Hematopoietic multipotent progenitor cell treated with erythropoietin and hydrocortisone succinate and interleukin-3 and kit ligand, for 15 days (in vitro differentiated cells): ENCODE measurements around the gene PEAR1.

ENCODE experiments used
- DNase-seq: peaks from one replicate; pipeline ENCODE4 v3.0.0-alpha.2; 2015; ENCODE audit warnings: low spot score

The PEAR1 gene

DNA sequence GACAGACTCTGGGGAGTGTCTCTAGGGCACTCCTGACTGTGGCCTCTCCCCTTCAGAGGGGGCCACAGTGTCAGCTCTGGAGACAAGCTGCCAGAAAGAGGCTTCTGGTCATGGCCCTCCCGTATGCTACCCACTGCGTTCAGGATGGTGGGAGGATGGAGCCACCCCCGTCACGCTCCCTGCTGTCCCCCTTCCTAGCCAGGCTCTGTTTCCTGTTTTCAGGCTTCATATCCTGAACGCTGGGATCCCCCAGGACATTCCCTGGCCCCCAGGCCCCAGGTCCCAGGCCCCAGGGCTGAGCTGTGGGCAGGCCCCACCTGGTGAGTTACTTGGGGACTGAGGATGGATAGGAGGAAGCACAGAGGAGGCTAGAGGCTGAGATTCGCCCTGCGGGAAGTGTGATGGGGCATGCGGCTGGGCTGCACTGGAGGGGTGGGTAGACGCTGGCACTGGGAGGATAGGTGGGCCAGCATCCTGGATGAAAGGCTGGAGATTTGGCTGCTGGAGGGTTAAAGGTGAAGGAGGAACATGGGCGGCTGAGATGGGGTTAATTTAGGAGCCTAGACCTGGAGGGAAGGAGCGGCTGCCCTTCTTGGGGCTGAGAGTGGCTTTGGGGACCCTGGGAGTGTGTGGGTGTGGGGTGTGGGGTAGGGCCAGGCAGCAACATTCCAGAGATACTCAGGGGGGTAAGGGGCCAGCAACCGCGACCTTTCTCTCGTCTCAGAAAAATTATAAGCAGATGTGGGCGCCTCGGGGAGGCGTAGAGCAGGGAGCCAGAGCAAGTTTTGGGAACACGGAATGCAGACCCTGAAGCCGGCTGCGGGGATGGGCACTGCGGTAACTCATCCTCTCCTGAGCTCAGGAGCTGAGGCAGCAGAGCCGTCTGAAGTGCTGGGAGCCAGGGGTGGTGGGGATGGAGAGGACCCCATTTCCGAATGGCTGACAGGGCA lies 8.7 kb downstream of the PEAR1 start:
- DNase-seq, result no peak

DNA sequence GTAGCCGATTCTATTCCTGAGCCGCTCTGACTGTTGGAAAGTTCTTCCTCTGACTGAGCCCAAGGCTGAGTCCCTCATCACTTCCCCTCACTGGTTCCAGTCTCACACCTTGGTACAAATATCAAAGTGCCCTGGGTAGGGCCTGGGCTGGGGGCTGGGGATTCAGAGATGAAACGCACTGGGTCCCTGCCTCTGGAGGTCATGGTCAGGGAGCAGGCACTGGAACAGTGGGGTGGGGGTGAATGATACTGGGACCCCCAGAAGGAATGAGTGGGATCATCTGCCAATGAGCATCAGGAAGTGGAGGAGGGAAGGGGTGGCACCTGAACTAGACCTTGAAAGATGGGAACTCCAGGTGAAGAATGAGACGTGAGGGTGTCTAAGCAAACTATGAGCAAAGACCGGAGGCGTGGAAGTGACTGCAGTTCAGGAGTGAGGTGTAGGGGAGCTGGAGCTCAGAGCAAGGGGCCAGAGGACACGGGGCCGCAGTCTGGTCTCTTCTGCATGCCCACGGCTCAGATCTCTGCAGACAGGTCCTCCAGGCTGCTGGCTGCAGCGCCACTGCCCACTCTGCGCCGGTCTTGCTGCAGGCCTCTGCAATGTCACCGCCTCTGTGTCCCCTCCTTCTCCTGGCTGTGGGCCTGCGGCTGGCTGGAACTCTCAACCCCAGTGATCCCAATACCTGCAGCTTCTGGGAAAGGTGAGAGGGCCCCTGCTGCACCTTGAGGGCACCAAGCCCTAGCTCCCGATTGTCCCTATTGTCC lies 10.0 kb downstream of the PEAR1 start:
- DNase-seq, result no peak

DNA sequence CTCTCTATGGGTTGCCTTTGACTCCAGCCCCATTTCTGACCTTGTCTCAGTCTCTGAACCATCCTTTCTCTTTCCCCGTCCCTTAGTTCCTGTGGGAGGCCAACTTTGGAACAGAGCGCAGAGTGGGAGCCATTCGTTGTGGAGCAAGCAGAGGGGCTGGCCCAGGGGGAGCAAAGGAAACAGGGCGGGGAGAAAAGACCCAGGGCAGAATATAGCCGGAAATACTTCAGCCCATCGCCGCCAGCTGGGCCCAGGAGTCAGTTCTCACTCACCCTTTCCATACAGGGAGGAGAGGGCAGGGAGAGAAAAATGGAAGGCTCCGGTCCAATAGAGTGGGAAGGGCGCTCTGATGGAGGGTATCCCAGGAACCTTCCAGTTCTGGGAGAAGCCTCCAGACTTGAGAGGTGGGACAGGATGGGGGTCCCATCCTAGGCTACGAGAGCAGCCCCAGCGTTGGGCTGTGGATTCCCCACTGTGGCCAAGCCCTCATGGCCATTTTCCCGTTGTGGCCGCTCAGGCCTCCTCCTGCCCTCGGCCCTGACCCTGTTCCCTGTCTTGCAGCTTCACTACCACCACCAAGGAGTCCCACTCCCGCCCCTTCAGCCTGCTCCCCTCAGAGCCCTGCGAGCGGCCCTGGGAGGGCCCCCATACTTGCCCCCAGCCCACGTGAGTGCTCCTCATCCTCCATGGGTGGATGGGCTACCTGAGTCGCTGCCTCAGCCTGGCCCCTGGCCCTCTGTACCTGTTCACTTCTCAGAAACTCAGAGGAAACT lies 10.9 kb downstream of the PEAR1 start:
- DNase-seq, result no peak

DNA sequence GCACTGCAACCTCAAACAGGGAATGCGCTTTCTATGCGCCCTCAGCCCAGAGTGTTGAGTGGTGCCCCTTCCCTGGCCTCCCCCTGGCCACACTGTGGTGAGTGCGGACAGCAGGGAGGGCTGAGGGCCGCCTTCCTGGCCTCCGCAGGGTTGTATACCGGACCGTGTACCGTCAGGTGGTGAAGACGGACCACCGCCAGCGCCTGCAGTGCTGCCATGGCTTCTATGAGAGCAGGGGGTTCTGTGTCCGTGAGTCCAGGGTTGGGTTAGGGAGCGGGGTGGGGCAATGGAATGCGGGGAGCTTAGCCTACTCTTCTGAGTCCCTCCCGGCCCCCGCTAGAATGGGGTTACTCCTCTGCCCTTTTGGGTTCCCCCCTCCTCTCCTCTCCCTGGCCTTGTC lies 11.7 kb downstream of the PEAR1 start:
- no peak for DNase-seq

DNA sequence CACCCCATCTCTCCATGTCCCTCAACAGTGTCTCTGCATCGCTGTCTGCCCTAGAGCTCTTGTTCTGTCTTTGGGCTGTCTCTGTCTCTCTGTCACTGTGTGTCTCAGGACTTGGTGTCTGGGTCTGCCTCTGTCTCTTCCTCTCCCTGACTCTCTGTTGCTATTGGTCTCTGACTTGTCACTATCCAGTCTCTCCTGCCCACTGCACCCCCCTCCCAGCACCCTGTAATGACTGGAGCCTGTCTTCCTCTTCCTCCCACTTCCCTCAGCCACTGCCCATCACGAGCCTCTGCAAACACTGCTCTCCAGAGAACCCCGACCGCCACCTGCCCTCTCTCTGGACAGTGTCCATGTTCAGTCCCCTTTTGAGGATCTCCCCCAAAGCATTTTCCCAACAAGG lies 12.1 kb downstream of the PEAR1 start:
- no peak for DNase-seq

DNA sequence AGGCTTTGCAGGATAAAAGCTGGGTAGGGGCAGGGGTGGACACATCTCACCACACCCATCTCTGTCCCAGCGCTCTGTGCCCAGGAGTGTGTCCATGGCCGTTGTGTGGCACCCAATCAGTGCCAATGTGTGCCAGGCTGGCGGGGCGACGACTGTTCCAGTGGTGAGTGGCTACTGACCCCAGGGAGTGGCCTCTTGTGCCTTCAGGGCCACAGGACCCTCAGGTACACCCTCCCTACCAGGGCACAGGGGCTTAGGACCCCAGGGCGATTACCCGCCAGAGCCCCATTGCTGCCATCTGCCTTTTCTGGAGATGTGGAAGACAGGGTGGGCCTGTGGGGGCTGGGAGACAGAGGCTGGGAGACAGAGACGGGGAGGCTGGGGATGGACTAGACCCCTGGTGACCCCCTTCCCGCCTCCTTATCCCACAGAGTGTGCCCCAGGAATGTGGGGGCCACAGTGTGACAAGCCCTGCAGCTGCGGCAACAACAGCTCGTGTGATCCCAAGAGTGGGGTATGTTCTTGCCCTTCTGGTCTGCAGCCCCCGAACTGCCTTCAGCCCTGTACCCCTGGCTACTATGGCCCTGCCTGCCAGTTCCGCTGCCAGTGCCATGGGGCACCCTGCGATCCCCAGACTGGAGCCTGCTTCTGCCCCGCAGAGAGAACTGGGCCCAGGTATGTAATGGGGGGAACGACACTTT lies 12.8 kb downstream of the PEAR1 start:
- DNase-seq, result no peak

DNA sequence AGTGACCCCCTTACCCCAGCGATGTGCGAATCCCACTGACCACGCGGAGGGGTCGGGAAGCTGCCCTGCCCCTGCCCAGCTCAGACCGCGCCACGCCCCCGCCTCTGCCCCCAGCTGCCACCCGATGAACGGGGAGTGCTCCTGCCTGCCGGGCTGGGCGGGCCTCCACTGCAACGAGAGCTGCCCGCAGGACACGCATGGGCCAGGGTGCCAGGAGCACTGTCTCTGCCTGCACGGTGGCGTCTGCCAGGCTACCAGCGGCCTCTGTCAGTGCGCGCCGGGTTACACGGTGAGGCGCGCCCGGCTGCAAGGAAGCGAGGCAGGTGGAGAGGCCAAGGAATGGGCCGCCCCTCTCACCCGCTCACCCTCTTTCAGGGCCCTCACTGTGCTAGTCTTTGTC lies 15.0 kb downstream of the PEAR1 start:
- DNase-seq, result no peak

DNA sequence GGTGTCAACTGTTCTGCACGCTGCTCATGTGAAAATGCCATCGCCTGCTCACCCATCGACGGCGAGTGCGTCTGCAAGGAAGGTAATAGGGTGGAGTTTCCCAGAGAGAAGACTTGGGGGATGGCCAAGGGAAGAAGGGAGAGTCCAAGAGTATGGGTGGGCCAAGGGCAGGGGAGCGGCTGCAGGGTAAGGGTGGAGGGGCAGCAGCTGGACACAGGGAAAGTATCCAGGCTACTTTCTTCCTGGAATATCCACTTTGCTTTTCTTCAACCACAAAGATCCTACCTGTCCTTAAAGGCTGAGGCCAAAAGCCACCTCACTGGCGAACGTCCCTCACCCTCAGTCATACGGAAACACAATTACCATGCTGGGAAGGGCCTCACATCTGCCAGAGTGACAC lies 15.4 kb downstream of the PEAR1 start:
- DNase-seq, result no peak

DNA sequence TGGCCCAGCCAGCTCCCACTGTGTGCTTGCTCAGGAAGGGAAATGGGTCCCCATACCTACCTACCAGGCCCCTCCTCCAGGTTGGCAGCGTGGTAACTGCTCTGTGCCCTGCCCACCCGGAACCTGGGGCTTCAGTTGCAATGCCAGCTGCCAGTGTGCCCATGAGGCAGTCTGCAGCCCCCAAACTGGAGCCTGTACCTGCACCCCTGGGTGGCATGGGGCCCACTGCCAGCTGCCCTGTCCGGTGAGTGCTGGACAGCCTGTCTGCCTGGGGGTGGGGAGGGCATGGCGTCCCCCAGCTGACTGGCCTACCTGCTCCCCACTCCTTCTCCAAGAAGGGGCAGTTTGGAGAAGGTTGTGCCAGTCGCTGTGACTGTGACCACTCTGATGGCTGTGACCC lies 16.2 kb downstream of the PEAR1 start:
- DNase-seq, result no peak

DNA sequence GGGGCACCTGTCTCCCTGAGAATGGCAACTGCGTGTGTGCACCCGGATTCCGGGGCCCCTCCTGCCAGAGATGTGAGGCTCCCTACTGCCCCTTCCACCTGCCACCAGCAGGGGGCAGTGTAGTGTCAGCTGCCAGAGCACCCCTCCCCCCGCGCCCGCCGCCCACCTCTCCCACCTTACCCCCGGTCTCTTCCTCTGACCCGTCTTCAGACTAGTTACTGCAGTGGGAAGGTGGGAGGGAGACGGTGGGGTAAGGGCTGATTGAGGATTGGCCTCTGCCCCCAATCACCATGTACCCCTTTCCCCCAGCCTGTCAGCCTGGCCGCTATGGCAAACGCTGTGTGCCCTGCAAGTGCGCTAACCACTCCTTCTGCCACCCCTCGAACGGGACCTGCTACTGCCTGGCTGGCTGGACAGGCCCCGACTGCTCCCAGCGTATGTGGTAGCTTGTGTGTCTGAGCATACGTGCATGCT lies 16.8 kb downstream of the PEAR1 start:
- peak; percentile 63 for DNase-seq

DNA sequence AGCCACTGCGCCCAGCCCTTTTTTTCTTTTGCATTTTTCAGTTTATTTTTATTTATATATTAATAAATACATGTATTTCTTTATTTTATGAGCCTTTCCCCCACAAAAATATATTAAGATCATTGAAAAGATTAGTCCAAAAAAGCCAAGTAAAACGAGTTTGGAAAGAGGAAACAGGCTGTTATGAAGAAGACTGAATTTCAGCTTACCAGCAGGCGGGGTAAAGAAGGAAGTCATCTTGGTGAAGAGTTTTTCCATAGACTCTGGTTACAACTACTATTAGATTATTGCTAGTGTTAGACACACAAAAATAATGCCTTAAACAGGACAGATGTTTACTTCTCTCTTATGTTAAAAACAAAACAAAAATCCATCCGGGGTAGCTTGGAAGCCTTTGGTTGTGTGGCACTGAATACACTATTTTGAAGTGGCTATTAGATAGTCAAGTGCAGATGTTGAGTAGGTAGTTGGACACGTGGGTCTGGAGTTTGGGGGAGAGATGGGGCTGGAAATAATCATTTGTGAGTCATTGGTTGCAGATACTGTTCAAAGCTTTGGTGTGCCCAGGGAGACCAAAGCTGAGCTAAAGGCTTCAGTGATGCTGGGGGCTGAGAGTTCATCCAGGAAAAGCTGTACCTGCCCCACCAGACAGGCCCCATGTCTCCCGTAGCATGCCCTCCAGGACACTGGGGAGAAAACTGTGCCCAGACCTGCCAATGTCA lies 18.2 kb downstream of the PEAR1 start:
- DNase-seq, result no peak

DNA sequence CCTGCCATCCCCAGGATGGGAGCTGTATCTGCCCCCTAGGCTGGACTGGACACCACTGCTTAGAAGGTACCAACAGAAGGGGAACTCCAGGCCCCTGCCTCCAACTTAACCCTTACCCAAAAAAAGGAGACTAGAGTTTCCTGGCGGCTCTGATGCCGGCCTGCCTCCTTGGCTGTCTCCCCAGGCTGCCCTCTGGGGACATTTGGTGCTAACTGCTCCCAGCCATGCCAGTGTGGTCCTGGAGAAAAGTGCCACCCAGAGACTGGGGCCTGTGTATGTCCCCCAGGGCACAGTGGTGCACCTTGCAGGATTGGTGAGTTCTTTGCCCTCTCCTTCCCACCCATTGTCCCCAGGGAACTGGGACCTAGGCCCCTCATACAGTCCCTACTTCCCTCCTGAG lies 18.8 kb downstream of the PEAR1 start:
- DNase-seq, result no peak

DNA sequence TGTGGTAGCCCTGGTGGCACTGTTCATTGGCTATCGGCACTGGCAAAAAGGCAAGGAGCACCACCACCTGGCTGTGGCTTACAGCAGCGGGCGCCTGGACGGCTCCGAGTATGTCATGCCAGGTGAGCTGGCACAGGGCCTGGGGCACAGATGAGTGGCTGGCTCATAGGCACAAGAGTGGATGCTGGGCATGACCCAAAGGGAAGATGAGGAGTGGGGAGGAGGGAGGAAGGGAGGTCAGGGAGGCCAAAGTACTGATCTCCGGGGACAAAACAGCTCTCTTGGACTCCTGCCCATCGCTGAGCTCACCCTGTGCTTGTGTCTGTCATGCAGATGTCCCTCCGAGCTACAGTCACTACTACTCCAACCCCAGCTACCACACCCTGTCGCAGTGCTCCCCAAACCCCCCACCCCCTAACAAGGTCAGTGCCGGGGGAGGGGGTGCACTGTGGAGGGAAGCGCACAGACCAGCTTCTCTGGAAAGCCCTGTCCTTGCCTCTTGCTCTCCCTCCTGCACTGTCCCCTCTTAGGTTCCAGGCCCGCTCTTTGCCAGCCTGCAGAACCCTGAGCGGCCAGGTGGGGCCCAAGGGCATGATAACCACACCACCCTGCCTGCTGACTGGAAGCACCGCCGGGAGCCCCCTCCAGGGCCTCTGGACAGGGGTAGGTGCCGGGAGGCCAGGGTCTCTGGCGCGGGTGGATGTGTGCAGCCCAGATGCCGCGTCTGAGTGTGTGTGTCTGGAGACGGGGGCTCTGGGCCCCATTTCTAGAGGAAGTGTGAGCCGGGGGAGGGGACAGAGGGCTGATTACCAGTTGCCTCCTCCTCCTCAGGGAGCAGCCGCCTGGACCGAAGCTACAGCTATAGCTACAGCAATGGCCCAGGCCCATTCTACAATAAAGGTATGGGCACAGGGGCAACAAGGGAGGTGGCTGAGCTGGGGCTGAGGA lies 19.6 kb downstream of the PEAR1 start:
- no peak for DNase-seq

DNA sequence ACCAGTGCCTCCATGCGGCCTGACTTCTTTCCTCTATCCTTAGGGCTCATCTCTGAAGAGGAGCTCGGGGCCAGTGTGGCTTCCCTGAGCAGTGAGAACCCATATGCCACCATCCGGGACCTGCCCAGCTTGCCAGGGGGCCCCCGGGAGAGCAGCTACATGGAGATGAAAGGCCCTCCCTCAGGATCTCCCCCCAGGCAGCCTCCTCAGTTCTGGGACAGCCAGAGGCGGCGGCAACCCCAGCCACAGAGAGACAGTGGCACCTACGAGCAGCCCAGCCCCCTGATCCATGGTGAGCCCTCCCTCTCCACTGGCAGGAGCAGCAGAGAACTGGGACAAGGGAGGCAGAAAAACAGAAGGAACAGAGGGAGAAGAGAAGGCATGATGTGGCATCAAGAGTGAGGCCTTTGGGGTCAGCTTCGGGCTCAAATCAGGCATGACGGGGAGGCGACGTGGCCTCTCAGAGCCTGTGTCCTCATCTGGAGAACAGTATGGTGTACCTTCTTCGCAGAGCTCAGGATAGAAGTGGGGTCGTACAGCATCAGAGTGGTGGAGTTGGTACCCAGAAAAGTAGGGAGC lies 20.4 kb downstream of the PEAR1 start:
- DNase-seq, result no peak

DNA sequence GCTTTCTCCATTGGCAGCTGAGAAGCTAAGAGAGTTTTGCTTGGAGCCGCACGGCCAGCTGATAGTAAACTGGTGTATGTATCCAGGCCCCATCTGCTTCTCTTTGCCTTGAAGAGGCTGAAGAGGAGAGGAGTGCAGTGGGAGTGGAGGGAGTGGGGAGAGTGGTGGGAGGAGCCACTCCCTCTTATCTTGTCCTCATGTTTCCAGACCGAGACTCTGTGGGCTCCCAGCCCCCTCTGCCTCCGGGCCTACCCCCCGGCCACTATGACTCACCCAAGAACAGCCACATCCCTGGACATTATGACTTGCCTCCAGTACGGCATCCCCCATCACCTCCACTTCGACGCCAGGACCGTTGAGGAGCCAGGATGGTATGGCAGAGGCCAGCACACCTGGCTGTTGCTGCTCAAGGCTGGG lies 20.9 kb downstream of the PEAR1 start:
- DNase-seq, result no peak

DNA sequence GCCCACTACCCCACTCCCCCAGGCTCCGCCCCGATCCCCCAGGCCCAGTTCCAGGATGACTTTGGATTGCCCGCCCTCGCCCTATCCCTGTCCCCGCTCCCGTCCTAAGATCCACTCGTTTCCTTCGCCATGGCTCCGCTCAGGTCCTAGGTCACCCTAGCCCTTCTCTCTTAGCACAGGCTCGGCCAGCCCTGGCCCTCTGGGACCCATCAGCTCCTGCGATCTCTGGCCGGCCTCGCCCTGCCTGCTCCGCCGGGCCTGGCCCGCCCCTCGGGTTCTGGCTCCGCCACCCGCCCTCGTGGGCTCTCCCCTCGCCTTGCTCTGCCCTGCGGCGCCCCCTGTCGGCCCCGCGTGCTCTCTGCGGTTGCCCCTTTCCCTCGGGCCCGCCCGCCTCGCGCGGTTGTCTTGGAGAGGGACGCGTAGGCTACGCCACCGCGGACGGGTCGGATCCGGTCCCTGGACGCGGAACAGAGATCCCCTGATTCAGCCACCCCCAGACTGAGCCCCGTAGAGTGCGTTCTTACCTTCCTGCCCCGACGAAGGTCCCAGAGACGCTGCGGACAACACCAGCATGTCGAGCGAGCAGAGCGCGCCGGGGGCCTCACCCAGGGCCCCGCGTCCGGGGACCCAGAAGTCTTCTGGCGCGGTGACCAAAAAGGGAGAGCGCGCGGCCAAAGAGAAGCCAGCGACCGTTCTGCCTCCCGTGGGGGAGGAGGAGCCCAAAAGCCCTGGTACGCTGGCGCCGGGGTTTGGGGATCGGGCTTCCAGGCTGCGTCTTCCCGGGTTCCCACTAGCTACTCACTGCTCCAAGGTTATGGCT lies 26.9 kb downstream of the PEAR1 start, which contains the start of gene LRRC71:
Gene LRRC71, plus strand, starts transcription at position 400 of the 820 bp plus-strand sequence. Its CDS starts 172 bp downstream, at position 572.
- peak; percentile 85 for DNase-seq

DNA sequence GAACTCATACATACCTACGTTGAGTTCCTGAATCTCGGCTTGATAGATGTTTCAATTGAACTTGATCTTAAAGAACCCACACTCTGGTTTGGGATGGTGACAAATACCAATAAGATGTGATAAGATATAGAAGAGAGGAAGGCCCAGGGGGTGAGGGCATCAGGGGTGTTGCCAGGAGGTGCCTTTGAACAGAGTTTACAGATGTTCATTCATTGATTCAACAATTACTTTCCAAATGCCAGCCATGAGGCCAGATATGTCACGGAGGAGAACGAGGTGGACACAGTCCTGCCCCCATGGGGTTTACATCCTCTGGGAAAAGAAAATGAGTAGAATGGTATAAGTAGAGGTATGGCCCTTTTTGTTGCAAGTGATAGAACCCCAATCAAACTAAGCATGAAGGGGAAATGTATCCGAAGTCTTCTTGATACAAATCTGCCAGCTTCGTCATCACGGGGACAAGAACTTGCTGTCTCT lies 27.6 kb downstream of the PEAR1 start:
- DNase-seq, result no peak

DNA sequence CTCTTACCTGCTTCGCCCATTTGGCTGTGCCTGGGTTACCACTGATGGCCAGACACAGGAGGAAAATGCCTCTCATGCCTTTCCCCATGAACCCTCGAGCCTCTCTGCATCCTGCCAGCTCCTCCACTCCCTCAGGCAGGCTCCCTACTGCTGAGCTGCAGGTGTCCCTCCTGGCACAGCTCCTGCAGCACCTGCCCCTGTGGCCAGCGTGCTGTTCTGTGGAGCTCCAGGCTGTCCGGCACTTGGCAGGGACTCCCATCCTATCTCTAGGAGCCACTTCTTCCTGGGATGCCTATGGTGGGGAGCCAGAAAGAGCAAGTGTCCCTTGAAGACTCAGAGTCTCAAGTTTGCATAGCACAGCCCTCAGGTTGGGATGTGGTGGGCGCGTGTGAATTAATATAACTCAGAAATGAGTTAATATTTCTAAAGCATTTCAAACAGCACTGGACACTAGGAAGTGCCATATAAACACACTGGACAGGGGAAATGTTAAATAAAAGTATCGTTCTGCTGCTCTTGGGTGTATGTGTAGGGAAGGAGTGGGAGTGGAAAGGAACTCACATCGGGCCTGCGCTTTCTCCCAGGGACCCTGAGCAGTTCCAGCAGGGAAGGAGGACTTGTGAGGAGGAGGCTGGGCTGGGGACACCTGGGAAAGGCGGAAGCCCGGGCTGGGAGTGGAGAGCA lies 29.6 kb downstream of the PEAR1 start:
- DNase-seq, result no peak
